AG08395 (cell line): ENCODE measurements around the gene C6orf132.
"Not testable (repeated sequence)": the region's sequence is repeated elsewhere in the genome, so short reads cannot be mapped to it uniquely, and the experiment has no call there.

ENCODE experiments used
- DNase-seq: peaks from one replicate; pipeline ENCODE4 v3.0.0; 2012; ENCODE audit warnings: mixed read lengths, low spot score

The C6orf132 gene

GRCh38 chr6:42162812-42163211 is 20.4 kb upstream of the C6orf132 start:
- no peak for DNase-seq

GRCh38 chr6:42162384-42162783 is 20.0 kb upstream of the C6orf132 start:
- DNase-seq = no peak

GRCh38 chr6:42159431-42160024 is 17.1 kb upstream of the C6orf132 start:
- no peak for DNase-seq

- no peak for DNase-seq
These were observed 16.2 kb upstream of the C6orf132 start for GRCh38 chr6:42158631-42159030.

GRCh38 chr6:42158011-42158410 is 15.6 kb upstream of the C6orf132 start:
- peak; percentile 75 for DNase-seq

GRCh38 chr6:42156638-42157037 is 14.2 kb upstream of the C6orf132 start:
- no peak for DNase-seq

GRCh38 chr6:42155293-42155692 is 12.9 kb upstream of the C6orf132 start:
- DNase-seq = no peak

- no peak for DNase-seq
These were observed 12.2 kb upstream of the C6orf132 start for GRCh38 chr6:42154461-42155209.

- DNase-seq = no peak
These were observed 11.5 kb upstream of the C6orf132 start for GRCh38 chr6:42153921-42154320.

GRCh38 chr6:42152528-42153213 is 10.3 kb upstream of the C6orf132 start:
- not testable (repeated sequence) for DNase-seq

GRCh38 chr6:42152024-42152423 is 9.6 kb upstream of the C6orf132 start:
- no peak for DNase-seq

- DNase-seq = no peak
These were observed 7.8 kb upstream of the C6orf132 start for GRCh38 chr6:42150254-42150653.

- no peak for DNase-seq
These were observed 5.6 kb upstream of the C6orf132 start for GRCh38 chr6:42148058-42148457.

- DNase-seq = no peak
These were observed 4.7 kb upstream of the C6orf132 start for GRCh38 chr6:42147138-42147562.

- no peak for DNase-seq
These were observed 760 bp downstream of the C6orf132 start for GRCh38 chr6:42141603-42142117.

- DNase-seq = no peak
These were observed 1.4 kb downstream of the C6orf132 start for GRCh38 chr6:42140756-42141602.

GRCh38 chr6:42140032-42140431 is 2.4 kb downstream of the C6orf132 start:
- DNase-seq = peak; percentile 46

GRCh38 chr6:42138630-42139619 is 3.5 kb downstream of the C6orf132 start:
- no peak for DNase-seq

- DNase-seq = no peak
These were observed 4.2 kb downstream of the C6orf132 start for GRCh38 chr6:42138190-42138589.

GRCh38 chr6:42137194-42137753 is 5.1 kb downstream of the C6orf132 start:
- DNase-seq = no peak
